ENCODE measurements around the gene CLIP4.

GRCh38 chr2:29162204-29162928, 47.2 kb downstream of the CLIP4 start:
- TF ChIP-seq CTCF (IDR thresholded peaks at IDR 0.05), result no peak
- TF ChIP-seq POLR2A (IDR thresholded peaks at IDR 0.05), result no peak

All from heart left ventricle (tissue), 13 donors.